ENCODE results near the gene FRMD1.

GRCh38 chr6:168040856-168041496, 38.0 kb downstream of the FRMD1 start:
- no peak for TF ChIP-seq CTCF (IDR thresholded peaks at IDR 0.05; ENCODE audit: extremely low read depth in 1 of 2, insufficient read depth in 1 of 2, low read depth in 1 of 2, low read length in 2 of 2)
- no peak for TF ChIP-seq POLR2AphosphoS5 (IDR thresholded peaks at IDR 0.05; ENCODE audit: insufficient read depth, low read depth, low read length)
- TF ChIP-seq FOS (IDR thresholded peaks at IDR 0.05; ENCODE audit: borderline replicate concordance, insufficient read depth, low read length): no peak
- TF ChIP-seq MAX (IDR thresholded peaks at IDR 0.05; ENCODE audit: insufficient read depth, insufficient read length): no peak
- no peak for TF ChIP-seq EZH2 (IDR thresholded peaks at IDR 0.05; ENCODE audit: borderline replicate concordance, low read depth, low read length, severe bottlenecking)
- no peak for TF ChIP-seq POLR2A (IDR thresholded peaks at IDR 0.05; ENCODE audit: low read depth, low read length)
- no peak for TF ChIP-seq JUN (IDR thresholded peaks at IDR 0.05; ENCODE audit: borderline replicate concordance, insufficient read depth, insufficient read length, low read depth)
